SK-N-SH treated with all-trans-retinoic acid at 6 μM for 48 hours (cell line): ENCODE measurements around the gene CDX1.

ENCODE experiments used
- RARB ChIP-seq: fragments of 250-450 bp; sonication (Bioruptor Pico); IDR thresholded peaks from 2 replicates; pipeline ENCODE4 v1.8.0; 2021; ENCODE audit warnings: mild to moderate bottlenecking, moderate library complexity
- TF ChIP-seq, protein P1 (sequence below): fragments of 250-450 bp; sonication (Bioruptor Pico); IDR thresholded peaks from 2 replicates; pipeline ENCODE4 v1.8.0; 2020; ENCODE audit warnings: mild to moderate bottlenecking, moderate library complexity, borderline replicate concordance

DNA sequence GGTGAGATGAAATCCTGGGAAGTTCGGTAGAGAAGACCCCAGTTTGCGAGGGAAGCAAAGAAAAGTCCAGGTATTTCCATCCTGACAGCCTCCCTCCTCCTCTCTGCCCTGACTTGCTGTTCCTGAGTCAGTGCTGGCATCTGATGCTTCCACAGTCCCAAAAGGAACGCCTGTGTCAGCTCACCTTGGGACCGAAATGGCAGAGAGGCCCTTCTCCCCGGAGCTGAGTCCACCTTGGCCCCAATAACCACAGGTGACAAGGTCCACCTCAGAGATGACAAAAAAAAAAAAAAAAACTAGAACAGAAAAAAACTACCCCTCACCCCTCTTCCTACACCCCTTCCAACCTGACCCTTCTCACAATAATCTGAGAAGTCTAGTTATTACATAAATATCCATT is 54.9 kb downstream of the CDX1 start:
- TF ChIP-seq, protein P1, sequence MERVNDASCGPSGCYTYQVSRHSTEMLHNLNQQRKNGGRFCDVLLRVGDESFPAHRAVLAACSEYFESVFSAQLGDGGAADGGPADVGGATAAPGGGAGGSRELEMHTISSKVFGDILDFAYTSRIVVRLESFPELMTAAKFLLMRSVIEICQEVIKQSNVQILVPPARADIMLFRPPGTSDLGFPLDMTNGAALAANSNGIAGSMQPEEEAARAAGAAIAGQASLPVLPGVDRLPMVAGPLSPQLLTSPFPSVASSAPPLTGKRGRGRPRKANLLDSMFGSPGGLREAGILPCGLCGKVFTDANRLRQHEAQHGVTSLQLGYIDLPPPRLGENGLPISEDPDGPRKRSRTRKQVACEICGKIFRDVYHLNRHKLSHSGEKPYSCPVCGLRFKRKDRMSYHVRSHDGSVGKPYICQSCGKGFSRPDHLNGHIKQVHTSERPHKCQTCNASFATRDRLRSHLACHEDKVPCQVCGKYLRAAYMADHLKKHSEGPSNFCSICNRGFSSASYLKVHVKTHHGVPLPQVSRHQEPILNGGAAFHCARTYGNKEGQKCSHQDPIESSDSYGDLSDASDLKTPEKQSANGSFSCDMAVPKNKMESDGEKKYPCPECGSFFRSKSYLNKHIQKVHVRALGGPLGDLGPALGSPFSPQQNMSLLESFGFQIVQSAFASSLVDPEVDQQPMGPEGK: no peak
- no peak for TF ChIP-seq RARB
